Fibroblast of gingiva (primary cell): ENCODE data around the gene TRIM68.

Experiments
- DNase-seq: peaks from one replicate; pipeline ENCODE4 v3.0.0-alpha.2; 2011; ENCODE audit warnings: low read depth

Gene TRIM68

GRCh38 chr11:4606231-4607015, 1.6 kb downstream of the TRIM68 start:
- peak; percentile 70 for DNase-seq

GRCh38 chr11:4605057-4605456, 3.0 kb downstream of the TRIM68 start:
- no peak for DNase-seq

- DNase-seq = no peak
Observed at GRCh38 chr11:4593739-4594138, 14.3 kb downstream of the TRIM68 start, which contains the start of gene OR52I1. TSS of gene OR52I1 (plus strand) at chr11:4594039. CDS start at chr11:4594039, 0 bp downstream.

GRCh38 chr11:4589017-4589416, 19.0 kb downstream of the TRIM68 start:
- DNase-seq = no peak

GRCh38 chr11:4581443-4581842, 26.6 kb downstream of the TRIM68 start, which contains the start of gene OR52I2:
TSS of gene OR52I2 (plus strand) at chr11:4581743.
- no peak for DNase-seq

GRCh38 chr11:4580124-4580523, 27.9 kb downstream of the TRIM68 start:
- no peak for DNase-seq

GRCh38 chr11:4578624-4579023, 29.4 kb downstream of the TRIM68 start:
- no peak for DNase-seq

- no peak for DNase-seq
Observed at GRCh38 chr11:4577761-4578160, 30.3 kb downstream of the TRIM68 start.

GRCh38 chr11:4576880-4577279, 31.2 kb downstream of the TRIM68 start:
- no peak for DNase-seq

GRCh38 chr11:4569075-4569474, 39.0 kb downstream of the TRIM68 start:
- DNase-seq = no peak

- no peak for DNase-seq
Observed at GRCh38 chr11:4565371-4565770, 42.7 kb downstream of the TRIM68 start.

- DNase-seq = no peak
Observed at GRCh38 chr11:4560467-4560866, 47.6 kb downstream of the TRIM68 start.

GRCh38 chr11:4559527-4560440, 48.2 kb downstream of the TRIM68 start:
- no peak for DNase-seq

- no peak for DNase-seq
Observed at GRCh38 chr11:4551346-4551979, 56.6 kb downstream of the TRIM68 start.
